Measurements from ENCODE around the gene EIF1B.
"Not testable (repeated sequence)": the region's sequence is repeated elsewhere in the genome, so short reads cannot be mapped to it uniquely, and the experiment has no call there.

Gene EIF1B

GRCh38 chr3:40309418-40309924, at the start of gene EIF1B:
Gene EIF1B (plus strand): TSS chr3:40309707. CDS start chr3:40309942, 235 bp downstream.
- peak; percentile 98 for DNase-seq

GRCh38 chr3:40262331-40262730, 47.2 kb upstream of the EIF1B start:
- no peak for DNase-seq

- DNase-seq: no peak
Measured at GRCh38 chr3:40264451-40264850, 45.1 kb upstream of the EIF1B start.

- DNase-seq: no peak
Measured at GRCh38 chr3:40265181-40265580, 44.3 kb upstream of the EIF1B start.

- no peak for DNase-seq
Measured at GRCh38 chr3:40267937-40268724, 41.4 kb upstream of the EIF1B start.

GRCh38 chr3:40268802-40269524, 40.5 kb upstream of the EIF1B start:
- no peak for DNase-seq

GRCh38 chr3:40278791-40279190, 30.7 kb upstream of the EIF1B start:
- no peak for DNase-seq

- DNase-seq: no peak
Measured at GRCh38 chr3:40281995-40282394, 27.5 kb upstream of the EIF1B start.

GRCh38 chr3:40283057-40283456, 26.4 kb upstream of the EIF1B start:
- DNase-seq: not testable (repeated sequence)

GRCh38 chr3:40287248-40287647, 22.3 kb upstream of the EIF1B start:
- DNase-seq: no peak

GRCh38 chr3:40290396-40290795, 19.1 kb upstream of the EIF1B start:
- no peak for DNase-seq

- DNase-seq: no peak
Measured at GRCh38 chr3:40291471-40291870, 18.0 kb upstream of the EIF1B start.

GRCh38 chr3:40292637-40293349, 16.7 kb upstream of the EIF1B start:
- no peak for DNase-seq

GRCh38 chr3:40294434-40294833, 15.1 kb upstream of the EIF1B start:
- no peak for DNase-seq

- no peak for DNase-seq
Measured at GRCh38 chr3:40298075-40298474, 11.4 kb upstream of the EIF1B start.

GRCh38 chr3:40299130-40299720, 10.3 kb upstream of the EIF1B start:
- DNase-seq: no peak

GRCh38 chr3:40299721-40300335, 9.7 kb upstream of the EIF1B start:
- no peak for DNase-seq

- no peak for DNase-seq
Measured at GRCh38 chr3:40302784-40303183, 6.7 kb upstream of the EIF1B start.

GRCh38 chr3:40304352-40304751, 5.2 kb upstream of the EIF1B start:
- no peak for DNase-seq

GRCh38 chr3:40306336-40306735, 3.2 kb upstream of the EIF1B start:
- no peak for DNase-seq

- DNase-seq: no peak
Measured at GRCh38 chr3:40307176-40307575, 2.3 kb upstream of the EIF1B start.

GRCh38 chr3:40308725-40309417, 636 bp upstream of the EIF1B start:
- peak; percentile 5 for DNase-seq
